ENCODE measurements around the gene SLC6A15.

SLC6A15 gene

GRCh38 chr12:84912198-84913128 is at the start of gene SLC6A15:
Gene SLC6A15 (minus strand): TSS chr12:84912799. CDS start chr12:84892120, 20,679 bp downstream.
- DNase-seq: peak; percentile 82

DNA sequence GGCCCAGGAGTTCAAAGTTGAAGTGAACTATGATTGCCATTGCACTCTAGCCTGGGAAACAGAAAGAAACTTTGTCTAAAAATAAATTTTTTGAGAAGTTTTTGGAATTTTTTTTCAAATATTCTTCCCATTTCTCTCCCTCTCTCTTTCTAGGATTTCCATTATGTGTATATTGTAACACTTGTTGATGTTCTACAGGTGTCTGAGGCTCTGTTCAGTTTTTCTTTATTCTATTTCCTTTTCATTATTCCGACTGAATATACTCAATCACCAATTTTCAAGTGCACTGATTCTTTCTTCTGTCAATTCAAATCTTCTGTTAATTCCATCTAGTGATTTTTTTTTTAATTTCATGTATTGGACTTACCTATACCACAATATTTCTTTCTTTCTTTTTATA is 48.3 kb upstream of the SLC6A15 start:
- DNase-seq: no peak

- DNase-seq: no peak
These were observed 42.7 kb upstream of the SLC6A15 start for GRCh38 chr12:84955298-84955697.

DNA sequence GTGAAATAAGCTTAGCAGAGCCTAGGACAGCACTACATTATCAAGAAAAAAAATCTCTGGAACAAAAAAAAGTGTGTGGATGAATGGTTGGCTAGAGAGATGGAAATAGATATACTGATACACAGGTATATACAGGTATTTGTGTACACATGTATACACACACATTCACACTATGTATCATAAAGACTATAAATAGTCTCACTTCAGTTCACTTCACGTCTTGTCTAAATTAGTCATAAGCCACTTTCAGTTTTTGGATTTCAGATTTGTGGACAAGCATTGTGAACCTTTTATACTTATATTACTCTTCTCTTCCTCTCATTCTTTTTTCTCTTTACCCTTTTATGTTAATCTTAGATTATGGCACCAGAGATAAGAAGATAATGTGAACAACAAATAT is 41.8 kb upstream of the SLC6A15 start:
- DNase-seq: no peak

GRCh38 chr12:84950971-84951546 is 38.5 kb upstream of the SLC6A15 start:
- no peak for DNase-seq

DNA sequence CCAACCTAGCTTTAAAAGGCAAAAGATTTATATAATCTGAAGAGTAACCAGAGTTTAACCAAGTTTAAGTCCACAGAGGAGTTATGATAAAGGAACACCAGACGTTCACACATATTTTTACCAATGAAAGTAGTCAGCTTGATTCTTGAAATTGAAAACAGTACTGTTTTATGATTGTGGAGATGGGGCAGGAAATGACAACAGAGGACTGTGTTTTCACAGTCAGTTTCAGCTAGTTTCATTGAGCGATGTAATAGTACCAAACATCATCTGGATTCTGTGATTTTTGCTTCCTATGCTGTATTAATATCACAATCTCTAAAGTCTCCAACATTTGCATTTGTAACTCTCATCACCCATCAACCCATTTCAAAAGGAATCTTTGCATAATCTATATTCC is 34.2 kb upstream of the SLC6A15 start:
- no peak for DNase-seq

GRCh38 chr12:84937415-84937814 is 24.8 kb upstream of the SLC6A15 start:
- no peak for DNase-seq

GRCh38 chr12:84929501-84929900 is 16.9 kb upstream of the SLC6A15 start:
- DNase-seq: no peak

DNA sequence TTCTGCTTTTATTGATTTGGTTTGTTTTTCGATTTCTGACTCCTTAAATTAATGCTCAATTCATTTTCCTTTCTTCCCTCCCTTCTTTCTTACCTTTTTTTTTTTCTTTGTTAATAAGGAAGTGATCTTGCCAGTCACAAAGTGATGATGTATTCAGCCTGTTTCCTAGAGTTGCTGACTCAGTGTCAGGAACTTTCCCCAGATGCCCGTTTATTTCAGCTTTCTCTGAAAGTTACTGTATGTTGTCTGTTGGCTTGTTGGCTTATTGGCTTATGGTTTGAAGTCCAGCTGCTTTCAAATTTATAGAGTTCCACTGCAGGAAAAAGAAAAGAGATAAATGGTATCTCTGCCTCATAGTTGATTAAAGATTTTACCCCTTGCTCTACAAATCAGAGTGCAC is 12.4 kb upstream of the SLC6A15 start:
- no peak for DNase-seq

DNA sequence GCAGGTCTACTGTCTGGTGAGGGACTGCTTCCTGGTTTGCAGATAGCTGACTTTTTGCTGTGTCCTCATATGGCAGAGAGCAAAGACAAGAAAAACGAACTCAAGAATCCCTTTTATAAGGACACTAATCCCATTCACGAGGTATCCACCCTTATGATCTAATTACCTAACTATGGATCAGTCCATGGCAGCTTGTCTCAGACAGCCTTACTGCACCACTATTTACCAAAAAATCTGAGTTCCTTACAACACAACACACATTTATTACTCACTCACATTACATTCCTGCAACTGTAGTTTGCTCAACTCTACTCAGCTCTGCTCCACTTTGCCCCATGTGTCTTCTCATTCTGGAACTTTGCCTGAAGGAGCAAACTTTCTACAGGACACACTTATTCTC is 10.1 kb upstream of the SLC6A15 start:
- no peak for DNase-seq

GRCh38 chr12:84920331-84920730 is 7.7 kb upstream of the SLC6A15 start:
- no peak for DNase-seq

GRCh38 chr12:84919271-84919670 is 6.7 kb upstream of the SLC6A15 start:
- DNase-seq: no peak

GRCh38 chr12:84913129-84913515 is 523 bp upstream of the SLC6A15 start:
- DNase-seq: peak; percentile 46

DNA sequence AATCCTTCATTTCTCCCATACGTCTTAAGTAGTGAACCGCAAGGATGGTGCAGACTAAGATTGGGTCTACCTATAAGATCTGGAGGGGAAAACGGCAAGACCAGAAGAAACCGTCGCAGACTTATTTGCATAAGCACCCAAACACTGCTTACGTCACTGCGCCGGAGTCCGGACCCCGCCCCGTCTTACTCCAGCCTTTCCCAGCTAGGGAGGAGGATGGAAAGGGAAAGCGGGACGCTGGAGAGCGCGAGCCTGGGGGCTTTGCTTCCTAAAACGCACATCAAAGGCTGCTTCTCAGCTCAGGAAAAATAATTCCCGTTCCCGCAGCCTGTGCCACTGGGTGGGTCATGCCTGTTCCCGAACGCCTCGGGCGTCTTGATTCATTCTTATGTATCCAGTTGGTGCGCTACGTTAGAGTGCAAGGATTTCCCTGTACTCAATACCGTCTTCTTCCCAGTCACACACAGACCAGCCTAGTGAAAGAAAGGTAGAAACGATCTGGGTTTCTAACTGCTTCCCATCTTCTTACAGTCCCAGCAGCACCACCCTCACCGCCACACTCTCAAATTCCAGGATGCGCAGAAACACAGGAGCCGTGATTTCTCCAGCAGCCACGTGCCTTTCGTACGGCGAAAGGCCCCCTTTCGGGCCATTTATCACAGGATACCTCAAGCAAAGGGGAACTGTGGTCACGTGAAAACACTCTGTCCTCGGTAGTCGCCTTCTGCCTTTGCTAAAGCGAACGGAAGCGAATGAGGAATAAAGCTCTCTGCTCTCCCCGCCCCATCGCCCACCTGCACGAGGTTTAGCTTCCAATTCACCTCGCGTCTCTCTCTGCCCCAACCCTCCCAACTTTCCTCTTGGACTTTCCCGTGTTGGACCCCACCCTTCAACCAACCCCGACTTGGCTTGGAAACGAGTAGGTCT is 1.1 kb downstream of the SLC6A15 start:
- peak; percentile 88 for DNase-seq

DNA sequence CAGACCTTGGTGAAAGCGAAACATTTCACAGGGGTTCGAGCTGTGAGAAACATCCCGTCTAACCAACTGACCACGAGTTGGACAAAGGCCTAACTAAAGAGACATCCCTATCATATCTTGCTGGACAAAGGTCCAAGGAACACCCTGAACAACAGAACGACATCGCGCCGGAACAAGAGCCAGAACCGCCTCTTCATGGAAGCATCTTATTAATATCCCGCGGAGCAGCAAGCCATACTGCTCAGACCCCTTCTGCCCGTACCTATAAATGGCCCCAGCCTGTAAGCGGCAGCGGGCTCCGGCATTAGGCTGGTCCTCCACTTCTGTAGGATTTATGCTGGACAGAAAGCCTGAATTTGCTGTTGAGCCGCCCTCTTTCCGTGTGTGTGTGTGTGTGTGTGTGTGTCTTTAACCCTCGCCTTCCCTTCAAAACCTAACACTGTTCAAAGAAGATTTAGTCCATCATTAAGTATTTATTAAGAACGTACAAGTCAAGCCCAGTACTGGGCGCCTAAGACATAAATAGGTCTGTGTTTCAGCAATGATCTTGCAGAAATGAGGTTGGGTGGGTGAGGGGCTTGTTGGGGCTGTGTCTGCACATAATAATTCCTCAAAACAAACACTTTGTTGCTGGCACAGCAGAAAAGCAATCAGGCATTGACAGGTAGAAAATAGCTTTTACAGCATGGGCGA is 1.9 kb downstream of the SLC6A15 start:
- peak; percentile 64 for DNase-seq

GRCh38 chr12:84904051-84904450 is 8.5 kb downstream of the SLC6A15 start:
- no peak for DNase-seq

GRCh38 chr12:84891106-84891838 is 21.3 kb downstream of the SLC6A15 start:
- no peak for DNase-seq

GRCh38 chr12:84889818-84890217 is 22.8 kb downstream of the SLC6A15 start:
- DNase-seq: no peak

- no peak for DNase-seq
These were observed 23.7 kb downstream of the SLC6A15 start for GRCh38 chr12:84888861-84889260.

DNA sequence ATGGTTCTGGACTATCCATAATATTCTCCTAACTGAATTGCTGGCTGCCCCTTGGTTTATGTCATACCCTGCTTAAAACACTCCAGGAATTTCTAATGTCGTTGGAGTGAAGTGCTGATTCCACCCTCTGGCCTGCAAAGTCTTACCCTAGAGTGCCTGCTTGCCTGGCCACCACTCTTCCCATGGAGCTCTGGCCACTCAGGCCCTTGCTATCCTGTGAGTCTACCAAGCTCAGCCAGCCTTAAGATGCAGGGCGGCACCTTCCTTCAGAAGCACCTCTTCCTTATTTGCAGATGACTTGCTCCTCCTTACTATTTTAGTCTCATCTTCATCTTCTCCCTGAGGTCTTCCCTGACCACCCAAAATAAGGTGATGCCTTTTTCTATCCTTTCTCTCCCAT is 35.3 kb downstream of the SLC6A15 start:
- no peak for DNase-seq

GRCh38 chr12:84875241-84875640 is 37.4 kb downstream of the SLC6A15 start:
- DNase-seq: no peak

- no peak for DNase-seq
These were observed 37.8 kb downstream of the SLC6A15 start for GRCh38 chr12:84874825-84875139.

All from right forelimb (tissue), 1 donor.